ENCODE measurements around the gene CPT1C.

DNA sequence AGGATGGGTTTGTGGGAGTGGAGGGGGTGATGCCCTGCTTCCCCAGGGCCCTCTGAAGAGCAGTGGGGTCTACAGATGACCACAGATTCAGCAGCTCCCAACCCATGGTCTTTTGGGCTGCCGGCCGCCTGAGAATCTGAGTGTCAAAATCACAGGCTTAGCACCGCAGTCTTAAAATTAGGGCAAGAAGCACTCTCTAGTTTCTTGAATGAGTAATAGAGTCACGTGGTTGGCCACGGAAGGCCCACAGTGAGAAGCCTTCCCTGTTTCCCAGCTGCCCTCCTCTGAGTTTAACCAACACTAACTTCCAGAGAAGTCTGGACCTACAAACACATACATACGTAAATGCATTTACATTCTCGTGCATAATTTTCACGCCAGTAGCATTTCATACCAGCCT is 8.6 kb upstream of the CPT1C start:
- TF ChIP-seq CBX8 (IDR thresholded peaks at IDR 0.05) = no peak
- TF ChIP-seq RARB (CRISPR knock-in tag; IDR thresholded peaks at IDR 0.05) = no peak
- TF ChIP-seq, protein P1, sequence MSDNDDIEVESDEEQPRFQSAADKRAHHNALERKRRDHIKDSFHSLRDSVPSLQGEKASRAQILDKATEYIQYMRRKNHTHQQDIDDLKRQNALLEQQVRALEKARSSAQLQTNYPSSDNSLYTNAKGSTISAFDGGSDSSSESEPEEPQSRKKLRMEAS (IDR thresholded peaks at IDR 0.05) = no peak
- no peak for TF ChIP-seq EP300 (IDR thresholded peaks at IDR 0.05)
- TF ChIP-seq, protein P2, sequence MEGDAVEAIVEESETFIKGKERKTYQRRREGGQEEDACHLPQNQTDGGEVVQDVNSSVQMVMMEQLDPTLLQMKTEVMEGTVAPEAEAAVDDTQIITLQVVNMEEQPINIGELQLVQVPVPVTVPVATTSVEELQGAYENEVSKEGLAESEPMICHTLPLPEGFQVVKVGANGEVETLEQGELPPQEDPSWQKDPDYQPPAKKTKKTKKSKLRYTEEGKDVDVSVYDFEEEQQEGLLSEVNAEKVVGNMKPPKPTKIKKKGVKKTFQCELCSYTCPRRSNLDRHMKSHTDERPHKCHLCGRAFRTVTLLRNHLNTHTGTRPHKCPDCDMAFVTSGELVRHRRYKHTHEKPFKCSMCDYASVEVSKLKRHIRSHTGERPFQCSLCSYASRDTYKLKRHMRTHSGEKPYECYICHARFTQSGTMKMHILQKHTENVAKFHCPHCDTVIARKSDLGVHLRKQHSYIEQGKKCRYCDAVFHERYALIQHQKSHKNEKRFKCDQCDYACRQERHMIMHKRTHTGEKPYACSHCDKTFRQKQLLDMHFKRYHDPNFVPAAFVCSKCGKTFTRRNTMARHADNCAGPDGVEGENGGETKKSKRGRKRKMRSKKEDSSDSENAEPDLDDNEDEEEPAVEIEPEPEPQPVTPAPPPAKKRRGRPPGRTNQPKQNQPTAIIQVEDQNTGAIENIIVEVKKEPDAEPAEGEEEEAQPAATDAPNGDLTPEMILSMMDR (IDR thresholded peaks at IDR 0.05) = no peak
